NCI-H2107 treated with DMSO at 0.1 percent for 48 hours (cell line): ENCODE measurements around the gene CDADC1.

ENCODE experiments used
- DNase-seq: peaks from one replicate; lab custom pipeline; 2025; ENCODE audit not compliant: unreplicated experiment; lab: John Stamatoyannopoulos, UW

Gene CDADC1

DNA sequence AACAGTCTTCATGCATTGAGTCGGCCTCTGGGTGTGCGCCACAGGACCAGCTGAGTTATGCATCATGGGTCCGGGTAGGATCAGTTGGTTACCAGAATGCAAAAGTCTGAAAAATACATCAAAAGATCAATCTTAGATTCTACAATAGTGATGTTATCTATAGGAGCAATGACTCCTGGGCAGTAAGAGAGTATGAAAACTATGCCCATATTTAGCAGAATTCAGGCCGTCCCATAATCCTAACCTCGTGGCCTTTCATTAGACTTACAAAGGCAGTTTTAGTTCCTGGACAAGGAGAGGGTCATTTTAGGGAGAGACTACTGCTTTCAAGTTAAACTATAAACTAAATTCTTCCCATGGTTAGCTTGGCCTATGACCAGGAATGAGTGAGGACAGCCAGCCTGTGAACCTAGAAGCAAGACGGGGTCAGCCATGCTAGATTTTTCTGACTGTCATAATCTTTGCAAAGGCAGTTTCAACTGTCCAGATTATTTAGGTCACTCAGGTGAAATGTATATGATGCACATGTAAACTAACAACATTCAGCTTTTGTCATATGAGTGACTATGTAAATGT lies 11.8 kb upstream of the CDADC1 start:
- DNase-seq = no peak

GRCh38 chr13:49238621-49239020 lies 9.1 kb upstream of the CDADC1 start:
- DNase-seq = no peak

- no peak for DNase-seq
Observed at GRCh38 chr13:49240017-49240416, 7.7 kb upstream of the CDADC1 start.

- no peak for DNase-seq
Observed at GRCh38 chr13:49241296-49241695, 6.4 kb upstream of the CDADC1 start.

GRCh38 chr13:49245101-49245500 lies 2.6 kb upstream of the CDADC1 start:
- no peak for DNase-seq

GRCh38 chr13:49246850-49247642 lies 679 bp upstream of the CDADC1 start:
- DNase-seq = no peak

GRCh38 chr13:49248622-49249002 lies 887 bp downstream of the CDADC1 start:
- DNase-seq = no peak

- no peak for DNase-seq
Observed at GRCh38 chr13:49251326-49251725, 3.6 kb downstream of the CDADC1 start.

DNA sequence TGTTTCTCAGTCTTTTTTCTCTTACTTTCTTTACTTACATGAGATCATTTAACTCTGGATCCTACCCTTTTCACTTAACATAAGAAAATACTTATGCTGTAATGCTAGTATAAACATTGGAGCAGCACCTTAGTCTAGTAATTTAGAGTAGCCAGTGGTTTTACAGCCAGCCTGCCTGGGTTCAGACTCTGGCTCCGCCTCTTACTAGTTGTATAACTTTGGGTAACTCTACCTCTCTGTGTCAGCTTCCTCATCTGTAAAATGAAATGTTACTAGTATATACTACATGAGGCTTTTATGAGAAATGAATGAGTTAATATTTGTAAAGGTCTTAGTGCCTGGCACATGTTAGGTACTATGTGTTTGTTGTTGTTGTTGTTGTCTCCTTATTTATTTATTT lies 5.6 kb downstream of the CDADC1 start:
- DNase-seq = no peak

DNA sequence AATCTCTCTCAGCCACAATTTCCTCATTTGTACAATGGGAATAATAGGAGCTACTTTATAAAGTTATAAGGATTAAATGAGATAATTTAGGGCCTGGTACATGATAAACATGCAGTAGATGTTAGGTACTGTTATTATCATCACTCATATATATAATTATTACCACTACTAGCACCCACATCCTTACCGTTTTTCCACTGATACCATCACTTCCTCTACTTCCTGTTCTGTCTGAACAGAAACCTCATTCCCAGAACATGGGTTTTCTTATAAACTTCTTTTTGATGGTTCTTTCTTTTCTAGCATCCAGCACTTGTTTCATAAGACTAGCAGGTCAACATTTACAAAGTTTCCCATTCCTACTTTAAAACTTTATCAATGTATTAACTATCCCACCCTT lies 6.3 kb downstream of the CDADC1 start:
- DNase-seq = no peak

- no peak for DNase-seq
Observed at GRCh38 chr13:49256841-49257240, 9.1 kb downstream of the CDADC1 start.

DNA sequence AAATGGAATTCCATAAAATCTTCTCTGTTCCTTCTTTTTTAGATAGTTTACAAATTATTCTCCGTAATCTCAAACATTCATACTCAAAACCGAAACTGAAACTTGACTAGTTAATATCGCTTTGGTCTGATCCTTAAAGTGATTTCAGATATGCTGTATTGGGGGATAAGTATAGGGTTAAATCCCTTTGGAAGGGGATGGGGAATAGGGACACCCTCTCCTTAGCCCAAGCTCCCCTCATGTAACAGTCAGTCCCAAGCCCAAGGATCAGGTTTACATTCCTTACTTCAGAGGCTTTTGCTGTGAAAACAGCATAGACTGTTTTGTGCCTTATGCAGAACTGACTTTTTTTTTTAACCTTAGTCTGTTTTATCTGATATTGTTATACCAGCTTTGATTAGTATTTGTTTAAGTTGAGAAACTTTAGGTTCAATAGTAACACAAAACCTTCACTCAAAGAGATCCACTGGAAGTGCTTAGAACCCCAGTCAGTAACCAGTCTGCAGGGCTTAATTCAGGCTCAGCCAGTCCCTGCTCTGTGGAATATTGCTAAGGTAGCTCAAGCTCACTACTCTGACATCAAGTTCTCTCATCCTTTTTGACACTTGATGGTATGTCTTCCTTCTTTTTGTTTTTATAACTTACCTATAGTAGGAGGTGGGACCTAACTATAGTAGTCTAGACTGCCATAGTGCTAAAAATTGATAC lies 10.5 kb downstream of the CDADC1 start:
- no peak for DNase-seq

DNA sequence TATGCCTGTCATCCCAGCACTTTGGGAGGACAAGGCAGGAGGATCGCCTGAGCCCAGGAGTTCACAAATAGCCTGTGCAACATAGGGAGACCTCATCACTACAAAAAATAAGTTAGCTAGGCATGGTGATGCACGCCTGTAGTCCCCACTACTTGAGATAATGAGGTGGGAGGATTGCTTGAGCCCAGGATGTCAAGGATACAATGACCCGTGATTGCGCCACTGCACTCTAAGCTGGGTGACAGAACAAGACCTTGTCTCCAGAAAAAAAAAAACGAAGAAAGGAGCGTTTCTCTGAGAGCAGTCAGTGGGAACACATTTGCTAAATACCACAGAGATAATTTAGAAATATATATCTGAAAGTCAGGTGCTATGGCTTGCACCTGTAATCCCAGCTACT lies 11.9 kb downstream of the CDADC1 start:
- DNase-seq = no peak

- DNase-seq = no peak
Observed at GRCh38 chr13:49262634-49263033, 14.9 kb downstream of the CDADC1 start.

GRCh38 chr13:49265822-49266221 lies 18.1 kb downstream of the CDADC1 start:
- no peak for DNase-seq

GRCh38 chr13:49271264-49271663 lies 23.5 kb downstream of the CDADC1 start:
- no peak for DNase-seq

DNA sequence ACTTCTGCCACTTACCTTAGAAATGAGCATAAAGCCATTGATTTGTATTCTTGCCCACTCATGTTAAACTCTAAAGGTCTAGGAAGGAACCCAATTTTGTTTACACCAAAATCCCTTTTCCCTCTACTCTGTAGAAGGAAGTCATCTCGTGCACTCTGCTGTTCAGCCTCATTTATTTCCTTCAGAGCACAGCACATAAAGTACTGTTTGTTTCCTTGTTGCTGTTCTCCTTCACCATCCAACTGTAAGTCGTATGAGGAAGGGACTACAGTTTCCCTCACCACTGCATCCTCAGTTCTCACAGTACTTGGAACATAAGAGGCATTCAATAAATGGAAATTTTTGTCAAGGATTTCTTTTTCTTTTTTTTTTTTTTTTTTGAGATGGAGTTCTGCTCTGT lies 24.6 kb downstream of the CDADC1 start:
- no peak for DNase-seq

DNA sequence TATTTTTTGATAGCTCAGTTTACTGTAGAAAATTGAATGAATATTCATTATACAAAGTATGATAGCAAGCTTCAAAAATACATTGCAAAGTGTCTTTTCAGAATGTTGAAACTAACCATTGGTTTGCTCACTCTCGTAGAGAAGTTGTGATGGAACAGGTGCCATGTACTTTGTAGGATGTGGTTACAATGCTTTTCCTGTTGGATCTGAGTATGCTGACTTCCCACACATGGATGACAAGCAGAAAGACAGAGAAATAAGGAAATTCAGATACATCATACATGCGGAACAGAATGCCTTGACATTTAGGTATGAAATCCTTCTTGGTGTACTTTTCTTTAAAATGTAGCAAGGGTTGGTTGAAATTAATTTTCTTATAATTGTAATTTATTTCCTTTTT lies 30.5 kb downstream of the CDADC1 start:
- no peak for DNase-seq

- no peak for DNase-seq
Observed at GRCh38 chr13:49279112-49279511, 31.4 kb downstream of the CDADC1 start.

DNA sequence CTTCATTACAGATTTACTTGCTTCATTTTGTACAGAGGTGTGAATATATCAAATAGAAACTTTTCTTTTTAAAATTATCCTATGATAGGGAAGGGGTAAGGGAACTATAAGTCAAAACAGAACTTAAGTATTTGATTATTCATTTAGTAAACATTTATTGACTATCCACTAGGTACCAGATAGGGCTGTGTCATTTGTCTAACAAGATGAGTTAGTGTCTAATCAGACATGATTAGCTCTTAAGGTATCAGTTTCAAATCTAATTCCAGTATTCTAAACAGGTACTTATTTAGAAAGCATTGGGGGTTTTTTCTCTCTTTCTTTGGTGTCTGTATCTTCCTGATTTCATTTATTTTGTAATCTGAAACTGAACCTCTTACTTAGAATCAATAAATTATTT lies 32.2 kb downstream of the CDADC1 start:
- no peak for DNase-seq

GRCh38 chr13:49287995-49288394 lies 40.3 kb downstream of the CDADC1 start:
- no peak for DNase-seq

GRCh38 chr13:49288458-49288857 lies 40.7 kb downstream of the CDADC1 start:
- DNase-seq = no peak
